ENCODE measurements around the gene ENDOU.

GRCh38 chr12:47739297-47739696 lies 14.0 kb upstream of the ENDOU start:
- TF ChIP-seq, protein P1, sequence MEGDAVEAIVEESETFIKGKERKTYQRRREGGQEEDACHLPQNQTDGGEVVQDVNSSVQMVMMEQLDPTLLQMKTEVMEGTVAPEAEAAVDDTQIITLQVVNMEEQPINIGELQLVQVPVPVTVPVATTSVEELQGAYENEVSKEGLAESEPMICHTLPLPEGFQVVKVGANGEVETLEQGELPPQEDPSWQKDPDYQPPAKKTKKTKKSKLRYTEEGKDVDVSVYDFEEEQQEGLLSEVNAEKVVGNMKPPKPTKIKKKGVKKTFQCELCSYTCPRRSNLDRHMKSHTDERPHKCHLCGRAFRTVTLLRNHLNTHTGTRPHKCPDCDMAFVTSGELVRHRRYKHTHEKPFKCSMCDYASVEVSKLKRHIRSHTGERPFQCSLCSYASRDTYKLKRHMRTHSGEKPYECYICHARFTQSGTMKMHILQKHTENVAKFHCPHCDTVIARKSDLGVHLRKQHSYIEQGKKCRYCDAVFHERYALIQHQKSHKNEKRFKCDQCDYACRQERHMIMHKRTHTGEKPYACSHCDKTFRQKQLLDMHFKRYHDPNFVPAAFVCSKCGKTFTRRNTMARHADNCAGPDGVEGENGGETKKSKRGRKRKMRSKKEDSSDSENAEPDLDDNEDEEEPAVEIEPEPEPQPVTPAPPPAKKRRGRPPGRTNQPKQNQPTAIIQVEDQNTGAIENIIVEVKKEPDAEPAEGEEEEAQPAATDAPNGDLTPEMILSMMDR (IDR thresholded peaks at IDR 0.05), result no peak
- TF ChIP-seq POLR2AphosphoS5 (IDR thresholded peaks at IDR 0.05), result no peak

Measured in upper lobe of left lung (tissue), 4 donors.